Ishikawa (cell line): ENCODE data around the gene TP53AIP1.

ENCODE experiments used
- CEBPB ChIP-seq: IDR thresholded peaks from 2 replicates; pipeline ENCODE4 v1.6.1; 2012
- CREB1 ChIP-seq: IDR thresholded peaks from 2 replicates; pipeline ENCODE4 v1.6.1; 2012; ENCODE audit warnings: low read depth
- EGR1 ChIP-seq: IDR thresholded peaks from 2 replicates; pipeline ENCODE4 v1.6.1; 2012
- EP300 ChIP-seq: IDR thresholded peaks from 2 replicates; pipeline ENCODE4 v1.6.1; 2012; ENCODE audit warnings: borderline replicate concordance
- FOXM1 ChIP-seq: IDR thresholded peaks from 2 replicates; pipeline ENCODE4 v1.6.1; 2012; ENCODE audit warnings: low read depth, borderline replicate concordance
- NFIC ChIP-seq: IDR thresholded peaks from 2 replicates; pipeline ENCODE4 v1.6.1; 2012
- RAD21 ChIP-seq: IDR thresholded peaks from 2 replicates; pipeline ENCODE4 v1.6.1; 2012; ENCODE audit warnings: low read depth
- TAF1 ChIP-seq: IDR thresholded peaks from 2 replicates; pipeline ENCODE4 v1.6.1; 2012; ENCODE audit warnings: low read depth, mild to moderate bottlenecking
- TCF12 ChIP-seq: IDR thresholded peaks from 2 replicates; pipeline ENCODE4 v1.6.1; 2012; ENCODE audit warnings: low read depth
- TEAD4 ChIP-seq: IDR thresholded peaks from 2 replicates; pipeline ENCODE4 v1.6.1; 2012
- YY1 ChIP-seq: IDR thresholded peaks from 2 replicates; pipeline ENCODE4 v1.6.1; 2012; ENCODE audit warnings: low read depth
- ZBTB7A ChIP-seq: IDR thresholded peaks from 2 replicates; pipeline ENCODE4 v1.6.1; 2012; ENCODE audit warnings: low read depth
- TF ChIP-seq, protein P1 (sequence below): IDR thresholded peaks from 2 replicates; pipeline ENCODE4 v1.6.1; 2012
- TF ChIP-seq, protein P2 (sequence below): IDR thresholded peaks from 2 replicates; pipeline ENCODE4 v1.6.1; 2012; ENCODE audit warnings: low read depth, mild to moderate bottlenecking
- TF ChIP-seq, protein P3 (sequence below): IDR thresholded peaks from 2 replicates; pipeline ENCODE4 v1.6.1; 2012

The TP53AIP1 gene

DNA sequence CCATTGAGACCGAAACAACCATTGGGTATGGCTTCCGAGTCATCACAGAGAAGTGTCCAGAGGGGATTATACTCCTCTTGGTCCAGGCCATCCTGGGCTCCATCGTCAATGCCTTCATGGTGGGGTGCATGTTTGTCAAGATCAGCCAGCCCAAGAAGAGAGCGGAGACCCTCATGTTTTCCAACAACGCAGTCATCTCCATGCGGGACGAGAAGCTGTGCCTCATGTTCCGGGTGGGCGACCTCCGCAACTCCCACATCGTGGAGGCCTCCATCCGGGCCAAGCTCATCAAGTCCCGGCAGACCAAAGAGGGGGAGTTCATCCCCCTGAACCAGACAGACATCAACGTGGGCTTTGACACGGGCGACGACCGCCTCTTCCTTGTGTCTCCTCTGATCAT lies 31.0 kb downstream of the TP53AIP1 start:
- TF ChIP-seq, protein P1, sequence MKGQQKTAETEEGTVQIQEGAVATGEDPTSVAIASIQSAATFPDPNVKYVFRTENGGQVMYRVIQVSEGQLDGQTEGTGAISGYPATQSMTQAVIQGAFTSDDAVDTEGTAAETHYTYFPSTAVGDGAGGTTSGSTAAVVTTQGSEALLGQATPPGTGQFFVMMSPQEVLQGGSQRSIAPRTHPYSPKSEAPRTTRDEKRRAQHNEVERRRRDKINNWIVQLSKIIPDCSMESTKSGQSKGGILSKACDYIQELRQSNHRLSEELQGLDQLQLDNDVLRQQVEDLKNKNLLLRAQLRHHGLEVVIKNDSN, result no peak
- TF ChIP-seq TEAD4, result no peak
- TF ChIP-seq NFIC, result no peak
- no peak for TF ChIP-seq CEBPB
- TF ChIP-seq TAF1, result no peak
- TF ChIP-seq ZBTB7A, result no peak
- TF ChIP-seq EGR1, result no peak
- no peak for TF ChIP-seq RAD21
- no peak for TF ChIP-seq FOXM1
- no peak for TF ChIP-seq CREB1
- no peak for TF ChIP-seq YY1
- TF ChIP-seq, protein P2, sequence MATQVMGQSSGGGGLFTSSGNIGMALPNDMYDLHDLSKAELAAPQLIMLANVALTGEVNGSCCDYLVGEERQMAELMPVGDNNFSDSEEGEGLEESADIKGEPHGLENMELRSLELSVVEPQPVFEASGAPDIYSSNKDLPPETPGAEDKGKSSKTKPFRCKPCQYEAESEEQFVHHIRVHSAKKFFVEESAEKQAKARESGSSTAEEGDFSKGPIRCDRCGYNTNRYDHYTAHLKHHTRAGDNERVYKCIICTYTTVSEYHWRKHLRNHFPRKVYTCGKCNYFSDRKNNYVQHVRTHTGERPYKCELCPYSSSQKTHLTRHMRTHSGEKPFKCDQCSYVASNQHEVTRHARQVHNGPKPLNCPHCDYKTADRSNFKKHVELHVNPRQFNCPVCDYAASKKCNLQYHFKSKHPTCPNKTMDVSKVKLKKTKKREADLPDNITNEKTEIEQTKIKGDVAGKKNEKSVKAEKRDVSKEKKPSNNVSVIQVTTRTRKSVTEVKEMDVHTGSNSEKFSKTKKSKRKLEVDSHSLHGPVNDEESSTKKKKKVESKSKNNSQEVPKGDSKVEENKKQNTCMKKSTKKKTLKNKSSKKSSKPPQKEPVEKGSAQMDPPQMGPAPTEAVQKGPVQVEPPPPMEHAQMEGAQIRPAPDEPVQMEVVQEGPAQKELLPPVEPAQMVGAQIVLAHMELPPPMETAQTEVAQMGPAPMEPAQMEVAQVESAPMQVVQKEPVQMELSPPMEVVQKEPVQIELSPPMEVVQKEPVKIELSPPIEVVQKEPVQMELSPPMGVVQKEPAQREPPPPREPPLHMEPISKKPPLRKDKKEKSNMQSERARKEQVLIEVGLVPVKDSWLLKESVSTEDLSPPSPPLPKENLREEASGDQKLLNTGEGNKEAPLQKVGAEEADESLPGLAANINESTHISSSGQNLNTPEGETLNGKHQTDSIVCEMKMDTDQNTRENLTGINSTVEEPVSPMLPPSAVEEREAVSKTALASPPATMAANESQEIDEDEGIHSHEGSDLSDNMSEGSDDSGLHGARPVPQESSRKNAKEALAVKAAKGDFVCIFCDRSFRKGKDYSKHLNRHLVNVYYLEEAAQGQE, result no peak
- TF ChIP-seq EP300, result no peak
- TF ChIP-seq, protein P3, sequence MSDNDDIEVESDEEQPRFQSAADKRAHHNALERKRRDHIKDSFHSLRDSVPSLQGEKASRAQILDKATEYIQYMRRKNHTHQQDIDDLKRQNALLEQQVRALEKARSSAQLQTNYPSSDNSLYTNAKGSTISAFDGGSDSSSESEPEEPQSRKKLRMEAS, result no peak
- TF ChIP-seq TCF12, result no peak

DNA sequence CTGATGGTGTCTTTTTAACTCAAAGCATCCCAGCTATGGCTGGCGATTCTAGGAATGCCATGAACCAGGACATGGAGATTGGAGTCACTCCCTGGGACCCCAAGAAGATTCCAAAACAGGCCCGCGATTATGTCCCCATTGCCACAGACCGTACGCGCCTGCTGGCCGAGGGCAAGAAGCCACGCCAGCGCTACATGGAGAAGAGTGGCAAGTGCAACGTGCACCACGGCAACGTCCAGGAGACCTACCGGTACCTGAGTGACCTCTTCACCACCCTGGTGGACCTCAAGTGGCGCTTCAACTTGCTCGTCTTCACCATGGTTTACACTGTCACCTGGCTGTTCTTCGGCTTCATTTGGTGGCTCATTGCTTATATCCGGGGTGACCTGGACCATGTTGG lies 31.4 kb downstream of the TP53AIP1 start:
- no peak for TF ChIP-seq TEAD4
- no peak for TF ChIP-seq CEBPB
- TF ChIP-seq, protein P1, result no peak
- no peak for TF ChIP-seq TCF12
- TF ChIP-seq, protein P2, result no peak
- TF ChIP-seq TAF1, result no peak
- TF ChIP-seq, protein P3, result no peak
- no peak for TF ChIP-seq FOXM1
- TF ChIP-seq YY1, result no peak
- no peak for TF ChIP-seq CREB1
- no peak for TF ChIP-seq EP300
- TF ChIP-seq EGR1, result no peak
- no peak for TF ChIP-seq ZBTB7A
- no peak for TF ChIP-seq NFIC
- no peak for TF ChIP-seq RAD21

DNA sequence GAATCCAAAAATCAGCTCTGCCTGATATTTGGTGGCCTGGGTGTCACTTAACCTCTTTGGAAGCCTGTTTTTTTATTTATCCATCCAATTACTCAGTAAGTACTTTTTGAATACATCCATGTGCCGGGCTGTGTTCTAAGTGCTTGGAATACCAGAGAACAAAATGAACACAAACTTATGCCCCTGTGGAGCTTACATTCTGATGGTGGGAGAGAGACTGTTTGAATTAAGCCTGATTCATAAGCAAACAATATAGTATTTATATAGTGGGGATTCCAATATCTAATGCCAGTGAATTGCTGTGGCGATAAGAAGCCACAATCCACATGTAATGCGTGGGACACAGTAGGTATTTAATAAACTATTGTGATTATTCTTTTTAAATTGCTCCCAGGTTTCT lies 32.1 kb downstream of the TP53AIP1 start:
- TF ChIP-seq YY1 (no peak), FOXM1 (no peak), TEAD4 (no peak), CREB1 (no peak), NFIC (no peak), TAF1 (no peak), RAD21 (no peak), EP300 (no peak), ZBTB7A (no peak), EGR1 (no peak), TCF12 (no peak), CEBPB (no peak)
- TF ChIP-seq, protein P2, result no peak
- TF ChIP-seq, protein P1, result no peak
- TF ChIP-seq, protein P3, result no peak

DNA sequence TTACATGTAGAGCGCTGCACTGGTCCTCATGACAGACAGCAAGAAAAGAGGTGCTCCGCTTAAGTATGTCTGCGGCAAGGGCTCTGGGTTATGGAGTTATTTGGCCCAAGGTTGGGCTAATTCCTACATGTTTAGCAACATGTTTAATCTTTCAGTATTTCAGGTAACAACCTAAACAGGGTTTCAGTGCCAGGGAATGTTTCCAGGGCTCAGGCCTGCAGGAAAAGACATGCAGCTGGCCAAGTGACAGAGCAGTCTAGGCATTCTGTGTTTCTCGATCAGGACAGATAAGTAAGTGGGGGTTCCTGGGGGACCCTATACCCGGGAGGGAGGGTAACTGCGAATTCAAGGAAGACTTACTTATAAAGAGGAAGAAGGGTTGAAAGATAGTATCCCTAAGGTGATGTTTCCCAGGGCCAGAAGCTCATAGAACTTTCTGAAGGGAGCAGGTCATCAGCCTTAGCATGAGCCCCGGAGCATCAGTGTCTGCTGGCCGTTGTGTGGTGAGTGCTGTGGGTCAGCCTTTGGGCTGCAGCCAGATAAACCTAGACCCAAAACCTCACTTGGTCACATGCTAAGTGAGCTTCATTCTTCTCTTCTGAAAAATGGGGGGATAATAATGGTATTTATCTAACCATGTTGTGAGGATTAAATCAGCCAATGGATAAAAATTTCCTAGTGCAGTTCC lies 33.1 kb downstream of the TP53AIP1 start:
- TF ChIP-seq TEAD4 (no peak), RAD21 (no peak), NFIC (no peak), FOXM1 (no peak), TCF12 (no peak), EGR1 (no peak), ZBTB7A (no peak), CREB1 (no peak), YY1 (no peak), EP300 (no peak)
- TF ChIP-seq, protein P2, result no peak
- TF ChIP-seq, protein P1, result no peak
